Right renal cortex interstitium (tissue), 3 donors: ENCODE results near the gene ZNF75A. TPM values are rescaled to one million over a fixed set of nuclear protein-coding genes. Genes with fewer than 3 reads are reported as not detected.
A peak's percentile ranks its signal among the peaks of the same experiment; 100 is the strongest.

Source experiments
- DNase-seq, 3 donors: peaks; one replicate each; pipeline ENCODE4 v3.0.0-alpha.2; 2013; ENCODE audit warnings: low read depth in 3 of 3, low spot score in 2 of 3
- polyA plus RNA-seq, 3 donors: library from polyadenylated mRNA; unstranded; fragments of 120-200 nt; gene quantifications; one replicate each; pipeline ENCODE4 v1.2.1, GENCODE V29; 2013; ENCODE audit not compliant: insufficient read length in 3 of 3

The ZNF75A gene
- polyA plus RNA-seq, 3 donors, result 46.5 to 50.5 (median 48.9) TPM

DNA sequence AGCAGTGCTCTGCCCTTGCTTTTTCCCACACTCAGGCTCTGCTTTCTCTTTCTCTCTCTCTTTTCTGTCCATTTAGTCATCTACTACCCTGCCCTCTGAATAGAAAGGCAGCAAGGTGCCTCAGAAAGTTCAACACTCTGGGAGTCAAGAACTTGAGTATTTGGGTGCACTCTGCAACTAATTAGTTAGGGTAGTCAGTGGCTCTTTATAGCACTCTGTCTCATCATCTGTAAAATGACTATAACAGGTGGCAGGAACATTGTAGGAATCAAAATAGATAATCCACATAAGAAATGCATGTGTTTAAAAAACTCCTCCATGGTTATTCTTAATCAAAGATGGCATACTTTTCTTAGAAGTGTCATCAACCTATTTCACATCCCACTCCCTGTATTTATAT lies 57.6 kb downstream of the ZNF75A start:
- DNase-seq, result no peak

DNA sequence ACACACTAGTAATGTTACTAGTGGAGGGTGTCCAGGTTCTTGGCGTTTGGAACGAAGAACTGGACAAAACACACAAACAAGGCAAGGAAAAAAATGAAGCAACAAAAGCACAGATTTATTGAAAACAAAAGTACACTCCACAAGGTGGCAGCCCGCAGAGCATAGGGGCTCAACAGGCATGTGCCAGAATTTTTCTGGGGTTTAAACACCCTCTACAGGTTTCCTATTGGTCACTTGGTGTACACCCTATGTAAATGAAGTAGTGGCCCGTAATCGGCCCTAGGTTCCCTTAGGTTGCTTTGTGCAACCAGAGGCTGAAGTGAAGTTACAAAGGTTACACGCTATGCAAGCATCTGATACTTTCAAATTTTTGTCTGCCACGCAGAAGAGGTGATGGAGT lies 58.5 kb downstream of the ZNF75A start:
- no peak for DNase-seq

DNA sequence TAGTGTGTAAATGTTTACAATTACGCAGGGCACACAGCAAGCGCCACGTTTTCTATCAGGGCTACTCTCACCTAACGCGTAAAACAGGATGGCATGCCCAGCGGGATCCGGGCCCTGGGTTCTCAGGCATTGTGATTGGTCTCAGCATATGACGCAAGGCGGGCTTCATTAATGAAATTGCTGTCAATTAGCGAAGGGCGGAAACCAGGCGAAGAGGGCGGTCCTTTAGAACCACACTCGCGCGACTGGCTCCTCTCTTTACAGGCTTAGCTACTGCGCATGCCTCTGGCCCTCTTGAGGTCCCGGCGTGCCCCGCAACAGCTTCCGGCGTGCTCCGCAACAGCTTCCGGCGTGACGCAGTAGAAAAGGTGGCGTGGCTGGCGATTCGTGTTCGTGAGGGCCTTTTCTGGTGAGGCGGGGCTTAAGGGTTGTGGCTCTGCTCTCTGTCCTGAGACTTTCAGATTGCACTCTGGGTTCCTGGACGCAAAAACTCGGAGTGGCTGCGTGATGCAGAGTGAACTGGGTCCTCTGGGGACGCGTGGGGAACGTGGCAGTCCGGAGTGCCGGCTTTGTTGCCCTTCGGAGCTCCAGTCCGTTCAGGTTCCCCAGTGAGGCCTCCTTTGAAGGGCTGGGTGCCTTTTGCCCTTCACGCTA lies 59.6 kb downstream of the ZNF75A start:
- peak; percentile 50 to 70 (median 56) for DNase-seq

Other genes with a start within 250 kb of the ZNF75A start
- gene IL32, start 239.9 kb upstream of the ZNF75A start, polyA plus RNA-seq, result 10 to 100 TPM; 28.0 to 36.8 (median 29.4) TPM
- under 1 TPM in 1 of 3 donors, not detected in 2; 0.11 TPM for gene ZSCAN10, start 206.2 kb upstream of the ZNF75A start, polyA plus RNA-seq
- gene ZNF205, start 192.9 kb upstream of the ZNF75A start, polyA plus RNA-seq, result 10 to 100 TPM; 12.7 to 14.6 (median 13.8) TPM
- gene ZNF213, start 170.5 kb upstream of the ZNF75A start, polyA plus RNA-seq, result 1 to 10 TPM; 8.0 to 9.3 (median 9.3) TPM
- gene OR1F1, start 117.3 kb upstream of the ZNF75A start, polyA plus RNA-seq, result not detected
- 10 to 100 TPM; 14.6 to 18.0 (median 15.4) TPM for gene ZNF200, start 70.3 kb upstream of the ZNF75A start, polyA plus RNA-seq
- under 1 TPM; 0.11 to 0.18 (median 0.17) TPM for gene MEFV, start 48.9 kb upstream of the ZNF75A start, polyA plus RNA-seq
- 10 to 100 TPM; 49.0 to 56.4 (median 49.9) TPM for gene ZNF263, start 22.0 kb upstream of the ZNF75A start, polyA plus RNA-seq
- 10 to 100 TPM in 2 of 3 donors, 1 to 10 TPM in 1; 9.6 to 12.7 (median 11.4) TPM for gene TIGD7, start 67 bp upstream of the ZNF75A start, polyA plus RNA-seq
- gene OR2C1, start 50.4 kb downstream of the ZNF75A start, polyA plus RNA-seq, result under 1 TPM; 0.67 to 0.85 (median 0.72) TPM
- gene ZSCAN32, start 95.5 kb downstream of the ZNF75A start, polyA plus RNA-seq, result 10 to 100 TPM; 17.0 to 22.7 (median 18.7) TPM
- gene ZNF174, start 95.7 kb downstream of the ZNF75A start, polyA plus RNA-seq, result 10 to 100 TPM; 15.1 to 16.6 (median 15.1) TPM
- 1 to 10 TPM; 3.9 to 4.1 (median 4.0) TPM for gene ZNF597, start 138.0 kb downstream of the ZNF75A start, polyA plus RNA-seq
- gene NAA60, start 138.2 kb downstream of the ZNF75A start, polyA plus RNA-seq, result 10 to 100 TPM; 68.5 to 72.4 (median 70.9) TPM
- not detected for gene C16orf90, start 190.0 kb downstream of the ZNF75A start, polyA plus RNA-seq
- gene CLUAP1, start 195.5 kb downstream of the ZNF75A start, polyA plus RNA-seq, result 10 to 100 TPM; 64.4 to 69.0 (median 68.5) TPM